HepG2 (cell line): Measurements from ENCODE around the gene WDR18. TPM values are rescaled to one million over a fixed set of nuclear protein-coding genes. Genes with fewer than 3 reads are reported as not detected.

ENCODE experiments used
- AHR ChIP-seq: IDR thresholded peaks from 2 replicates; pipeline ENCODE4 v1.6.1; 2018; ENCODE audit warnings: missing genetic modification reagents, missing compliant biosample characterization
- ATM ChIP-seq: fragments of 450-650 bp; IDR thresholded peaks from 2 replicates; pipeline ENCODE4 v1.7.1; 2017; ENCODE audit warnings: mild to moderate bottlenecking, borderline replicate concordance
- ELF3 ChIP-seq: IDR thresholded peaks from 2 replicates; pipeline ENCODE4 v1.6.1; 2016; ENCODE audit warnings: missing genetic modification reagents, missing compliant biosample characterization
- HDAC1 ChIP-seq: sonication (generic); formaldehyde crosslinking; IDR thresholded peaks from 2 replicates; pipeline ENCODE4 v1.5.1; 2020; ENCODE audit warnings: mild to moderate bottlenecking, missing genetic modification reagents
- JDP2 ChIP-seq: sonication (generic); formaldehyde crosslinking; IDR thresholded peaks from 2 replicates; pipeline ENCODE4 v1.8.1; 2022; ENCODE audit warnings: missing genetic modification reagents, borderline replicate concordance
- KAT8 ChIP-seq: IDR thresholded peaks from 2 replicates; pipeline ENCODE4 v1.6.1; 2016; ENCODE audit warnings: missing genetic modification reagents, missing compliant biosample characterization
- KDM2A ChIP-seq: sonication (generic); formaldehyde crosslinking; IDR thresholded peaks from 2 replicates; pipeline ENCODE4 v1.4.0; 2020; ENCODE audit warnings: low read depth, missing genetic modification reagents, borderline replicate concordance
- NFIB ChIP-seq: sonication (generic); formaldehyde crosslinking; IDR thresholded peaks from 2 replicates; pipeline ENCODE4 v1.9.0; 2021; ENCODE audit warnings: missing genetic modification reagents, mild to moderate bottlenecking, borderline replicate concordance
- NFYB ChIP-seq: sonication (generic); formaldehyde crosslinking; IDR thresholded peaks from 2 replicates; pipeline ENCODE4 v1.4.0; 2020; ENCODE audit warnings: missing genetic modification reagents
- RBM39 ChIP-seq: fragments of 200-400 bp; formaldehyde crosslinking; IDR thresholded peaks from one replicate; pipeline ENCODE4 v1.6.1; 2018; ENCODE audit warnings: antibody characterized with exemption, mild to moderate bottlenecking, low read depth, low read length; ENCODE audit not compliant: poor library complexity, severe bottlenecking
- SRF ChIP-seq: IDR thresholded peaks from 2 replicates; pipeline ENCODE4 v1.6.1; 2011; ENCODE audit warnings: mild to moderate bottlenecking, low read depth, low read length, moderate library complexity
- ZBTB38 ChIP-seq: sonication (generic); formaldehyde crosslinking; IDR thresholded peaks from 2 replicates; pipeline ENCODE4 v1.5.1; 2020; ENCODE audit warnings: mild to moderate bottlenecking, missing genetic modification reagents
- ZNF24 ChIP-seq: fragments of 450-650 bp; IDR thresholded peaks from 2 replicates; pipeline ENCODE4 v1.6.1; 2017; ENCODE audit warnings: antibody characterized with exemption, mild to moderate bottlenecking
- ZNF264 ChIP-seq: sonication (generic); formaldehyde crosslinking; IDR thresholded peaks from 2 replicates; pipeline ENCODE4 v1.4.0; 2020; ENCODE audit warnings: missing genetic modification reagents
- ZNF441 ChIP-seq: sonication (generic); formaldehyde crosslinking; IDR thresholded peaks from 2 replicates; pipeline ENCODE4 v1.7.0; 2021; ENCODE audit warnings: missing genetic modification reagents, borderline replicate concordance
- ZNF496 ChIP-seq: sonication (generic); formaldehyde crosslinking; IDR thresholded peaks from 2 replicates; pipeline ENCODE4 v1.8.1; 2023; ENCODE audit warnings: mild to moderate bottlenecking, moderate library complexity, missing genetic modification reagents; ENCODE audit not compliant: insufficient replicate concordance
- ZNF772 ChIP-seq: sonication (generic); formaldehyde crosslinking; IDR thresholded peaks from 2 replicates; pipeline ENCODE4 v1.5.0; 2020; ENCODE audit warnings: mild to moderate bottlenecking, missing genetic modification reagents
- ZNF782 ChIP-seq: sonication (generic); formaldehyde crosslinking; IDR thresholded peaks from 2 replicates; pipeline ENCODE4 v1.4.0; 2020; ENCODE audit warnings: missing genetic modification reagents, mild to moderate bottlenecking, borderline replicate concordance
- polyA plus RNA-seq, 8 experiments: library from polyadenylated mRNA; depleted of rRNA in 3 of 8; stranded (reverse) in 7 of 8; unstranded in 1 of 8; fragments of >200 nt; fragmentation: Illumina TruSeq in 4 of 8; extraction: Trizol in 4 of 8; gene quantifications; 2 replicates each; pipeline versions ENCODE4 v1.2.1 to v1.2.3, GENCODE V29; 2011 to 2016; ENCODE audit warnings: low read depth in 4 of 8, missing spikeins in 1 of 8, mixed read lengths in 1 of 8; ENCODE audit not compliant: insufficient read depth in 1 of 8
- total RNA-seq, 5 experiments: library from RNA; depleted of rRNA; stranded (reverse); fragments of >200 nt; fragmentation: Illumina TruSeq; extraction: Trizol; gene quantifications; 2 replicates each; pipeline ENCODE4 v1.2.3, GENCODE V29; 2016; ENCODE audit warnings: low read depth in 1 of 5
- TF ChIP-seq, protein P1 (sequence below): IDR thresholded peaks from 2 replicates; pipeline ENCODE4 v1.6.1; 2012; ENCODE audit warnings: low read length, improper control_type of control experiment
- TF ChIP-seq, protein P2 (sequence below), 2 experiments: fragments of 450-650 bp in 1 of 2; sonication (generic) in 1 of 2; formaldehyde crosslinking; IDR thresholded peaks; 2 replicates each; pipeline versions ENCODE4 v1.5.0 to v1.8.0; 2020 to 2022; ENCODE audit warnings: mild to moderate bottlenecking in 1 of 2, missing genetic modification reagents in 1 of 2
- TF ChIP-seq, protein P3 (sequence below): sonication (generic); formaldehyde crosslinking; IDR thresholded peaks from 2 replicates; pipeline ENCODE4 v1.4.0; 2020; ENCODE audit warnings: mild to moderate bottlenecking, missing genetic modification reagents

The WDR18 gene
- total and polyA plus RNA-seq, 2 of the 13 experiments (the other 11 are each of a cell fraction or from before 2014, with no cell fraction given): 36.4 to 47.6 TPM

GRCh38 chr19:984165-984967 lies at the start of gene WDR18 (continued):
- TF ChIP-seq, protein P1, sequence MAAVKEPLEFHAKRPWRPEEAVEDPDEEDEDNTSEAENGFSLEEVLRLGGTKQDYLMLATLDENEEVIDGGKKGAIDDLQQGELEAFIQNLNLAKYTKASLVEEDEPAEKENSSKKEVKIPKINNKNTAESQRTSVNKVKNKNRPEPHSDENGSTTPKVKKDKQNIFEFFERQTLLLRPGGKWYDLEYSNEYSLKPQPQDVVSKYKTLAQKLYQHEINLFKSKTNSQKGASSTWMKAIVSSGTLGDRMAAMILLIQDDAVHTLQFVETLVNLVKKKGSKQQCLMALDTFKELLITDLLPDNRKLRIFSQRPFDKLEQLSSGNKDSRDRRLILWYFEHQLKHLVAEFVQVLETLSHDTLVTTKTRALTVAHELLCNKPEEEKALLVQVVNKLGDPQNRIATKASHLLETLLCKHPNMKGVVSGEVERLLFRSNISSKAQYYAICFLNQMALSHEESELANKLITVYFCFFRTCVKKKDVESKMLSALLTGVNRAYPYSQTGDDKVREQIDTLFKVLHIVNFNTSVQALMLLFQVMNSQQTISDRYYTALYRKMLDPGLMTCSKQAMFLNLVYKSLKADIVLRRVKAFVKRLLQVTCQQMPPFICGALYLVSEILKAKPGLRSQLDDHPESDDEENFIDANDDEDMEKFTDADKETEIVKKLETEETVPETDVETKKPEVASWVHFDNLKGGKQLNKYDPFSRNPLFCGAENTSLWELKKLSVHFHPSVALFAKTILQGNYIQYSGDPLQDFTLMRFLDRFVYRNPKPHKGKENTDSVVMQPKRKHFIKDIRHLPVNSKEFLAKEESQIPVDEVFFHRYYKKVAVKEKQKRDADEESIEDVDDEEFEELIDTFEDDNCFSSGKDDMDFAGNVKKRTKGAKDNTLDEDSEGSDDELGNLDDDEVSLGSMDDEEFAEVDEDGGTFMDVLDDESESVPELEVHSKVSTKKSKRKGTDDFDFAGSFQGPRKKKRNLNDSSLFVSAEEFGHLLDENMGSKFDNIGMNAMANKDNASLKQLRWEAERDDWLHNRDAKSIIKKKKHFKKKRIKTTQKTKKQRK: no peak
- TF ChIP-seq, protein P2, sequence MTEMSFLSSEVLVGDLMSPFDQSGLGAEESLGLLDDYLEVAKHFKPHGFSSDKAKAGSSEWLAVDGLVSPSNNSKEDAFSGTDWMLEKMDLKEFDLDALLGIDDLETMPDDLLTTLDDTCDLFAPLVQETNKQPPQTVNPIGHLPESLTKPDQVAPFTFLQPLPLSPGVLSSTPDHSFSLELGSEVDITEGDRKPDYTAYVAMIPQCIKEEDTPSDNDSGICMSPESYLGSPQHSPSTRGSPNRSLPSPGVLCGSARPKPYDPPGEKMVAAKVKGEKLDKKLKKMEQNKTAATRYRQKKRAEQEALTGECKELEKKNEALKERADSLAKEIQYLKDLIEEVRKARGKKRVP (CRISPR knock-in tag; IDR thresholded peaks at IDR 0.05): peak in 1 of 2 experiments; percentile 84; a peak in 2 of 4 replicates
- TF ChIP-seq KDM2A (CRISPR knock-in tag) (no peak; the same call in 1 of the 2 replicates), ZBTB38 (peak; percentile 93), NFIB (CRISPR knock-in tag) (no peak), JDP2 (no peak), KAT8 (CRISPR knock-in tag) (peak; percentile 96), ELF3 (0 out of 2 replicates have a peak, but pooled peaks have one; percentile 21), ZNF782 (CRISPR knock-in tag) (no peak; the same call in 1 of the 2 replicates), NFYB (CRISPR knock-in tag) (no peak), ZNF496 (no peak), ZNF264 (CRISPR knock-in tag) (no peak), SRF (peak; percentile 20; the same call in 1 of the 2 replicates), RBM39 (no peak), AHR (CRISPR knock-in tag) (no peak), ZNF441 (CRISPR knock-in tag) (no peak), ATM (no peak), ZNF772 (CRISPR knock-in tag) (peak; percentile 95), ZNF24 (no peak), HDAC1 (CRISPR knock-in tag) (peak; percentile 84)
- TF ChIP-seq, protein P3, sequence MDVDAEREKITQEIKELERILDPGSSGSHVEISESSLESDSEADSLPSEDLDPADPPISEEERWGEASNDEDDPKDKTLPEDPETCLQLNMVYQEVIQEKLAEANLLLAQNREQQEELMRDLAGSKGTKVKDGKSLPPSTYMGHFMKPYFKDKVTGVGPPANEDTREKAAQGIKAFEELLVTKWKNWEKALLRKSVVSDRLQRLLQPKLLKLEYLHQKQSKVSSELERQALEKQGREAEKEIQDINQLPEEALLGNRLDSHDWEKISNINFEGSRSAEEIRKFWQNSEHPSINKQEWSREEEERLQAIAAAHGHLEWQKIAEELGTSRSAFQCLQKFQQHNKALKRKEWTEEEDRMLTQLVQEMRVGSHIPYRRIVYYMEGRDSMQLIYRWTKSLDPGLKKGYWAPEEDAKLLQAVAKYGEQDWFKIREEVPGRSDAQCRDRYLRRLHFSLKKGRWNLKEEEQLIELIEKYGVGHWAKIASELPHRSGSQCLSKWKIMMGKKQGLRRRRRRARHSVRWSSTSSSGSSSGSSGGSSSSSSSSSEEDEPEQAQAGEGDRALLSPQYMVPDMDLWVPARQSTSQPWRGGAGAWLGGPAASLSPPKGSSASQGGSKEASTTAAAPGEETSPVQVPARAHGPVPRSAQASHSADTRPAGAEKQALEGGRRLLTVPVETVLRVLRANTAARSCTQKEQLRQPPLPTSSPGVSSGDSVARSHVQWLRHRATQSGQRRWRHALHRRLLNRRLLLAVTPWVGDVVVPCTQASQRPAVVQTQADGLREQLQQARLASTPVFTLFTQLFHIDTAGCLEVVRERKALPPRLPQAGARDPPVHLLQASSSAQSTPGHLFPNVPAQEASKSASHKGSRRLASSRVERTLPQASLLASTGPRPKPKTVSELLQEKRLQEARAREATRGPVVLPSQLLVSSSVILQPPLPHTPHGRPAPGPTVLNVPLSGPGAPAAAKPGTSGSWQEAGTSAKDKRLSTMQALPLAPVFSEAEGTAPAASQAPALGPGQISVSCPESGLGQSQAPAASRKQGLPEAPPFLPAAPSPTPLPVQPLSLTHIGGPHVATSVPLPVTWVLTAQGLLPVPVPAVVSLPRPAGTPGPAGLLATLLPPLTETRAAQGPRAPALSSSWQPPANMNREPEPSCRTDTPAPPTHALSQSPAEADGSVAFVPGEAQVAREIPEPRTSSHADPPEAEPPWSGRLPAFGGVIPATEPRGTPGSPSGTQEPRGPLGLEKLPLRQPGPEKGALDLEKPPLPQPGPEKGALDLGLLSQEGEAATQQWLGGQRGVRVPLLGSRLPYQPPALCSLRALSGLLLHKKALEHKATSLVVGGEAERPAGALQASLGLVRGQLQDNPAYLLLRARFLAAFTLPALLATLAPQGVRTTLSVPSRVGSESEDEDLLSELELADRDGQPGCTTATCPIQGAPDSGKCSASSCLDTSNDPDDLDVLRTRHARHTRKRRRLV: 0 out of 2 replicates have a peak, but pooled peaks have one; percentile 4
